SU-DHL-6 (cell line): ENCODE data around the gene CNOT1.

ENCODE experiments used
- H2AFZ ChIP-seq: fragments of 200-600 bp; sonication (generic); 2 replicates; pipeline ENCODE4 v1.6.1; 2014; ENCODE audit warnings: low read depth, mild to moderate bottlenecking, moderate library complexity, mixed read lengths, antibody characterized with exemption, low read length; ENCODE audit not compliant: severe bottlenecking
- H3F3A ChIP-seq: fragments of 200-600 bp; shearing (Covaris generic); 2 replicates; pipeline ENCODE4 v1.6.0; 2016; ENCODE audit warnings: antibody characterized with exemption, mild to moderate bottlenecking; ENCODE audit not compliant: insufficient read depth
- H3K27ac ChIP-seq: fragments of 200-600 bp; sonication (generic); 2 replicates; pipeline ENCODE4 v1.5.1; 2016; ENCODE audit warnings: low read depth, mild to moderate bottlenecking, low read length, moderate library complexity, mixed read lengths
- H3K27me3 ChIP-seq: fragments of 200-600 bp; sonication (generic), shearing (Covaris generic); 2 replicates; pipeline ENCODE4 v1.6.0; 2014; ENCODE audit warnings: mild to moderate bottlenecking, low read length
- H3K36me3 ChIP-seq: fragments of 200-600 bp; sonication (generic); 2 replicates; pipeline ENCODE4 v1.6.1; 2014; ENCODE audit warnings: mild to moderate bottlenecking, low read length, mixed read lengths
- H3K4me2 ChIP-seq: fragments of 300-600, 200-600 bp; shearing (Covaris generic), sonication (generic); 2 replicates; pipeline ENCODE4 v1.6.0; 2014; ENCODE audit warnings: low read length, low read depth, mild to moderate bottlenecking; ENCODE audit not compliant: poor library complexity, severe bottlenecking
- H3K4me3 ChIP-seq: fragments of 200-600 bp; sonication (generic); 2 replicates; pipeline ENCODE4 v1.5.1; 2014; ENCODE audit warnings: antibody characterized with exemption, low read length, mild to moderate bottlenecking, mixed read lengths; ENCODE audit not compliant: insufficient read depth, poor library complexity, severe bottlenecking
- H3K79me2 ChIP-seq: fragments of 200-600 bp; sonication (generic); 2 replicates; pipeline ENCODE4 v1.6.1; 2014; ENCODE audit warnings: mild to moderate bottlenecking, low read length, moderate library complexity; ENCODE audit not compliant: insufficient read depth
- H3K9ac ChIP-seq: fragments of 200-600 bp; sonication (generic); 2 replicates; pipeline ENCODE4 v1.7.0; 2014; ENCODE audit warnings: mild to moderate bottlenecking, low read length
- H3K9me2 ChIP-seq: fragments of 200-600 bp; sonication (generic); replicated peaks from 2 replicates; pipeline ENCODE4 v1.6.1; 2014; ENCODE audit warnings: low read length; ENCODE audit not compliant: insufficient read depth
- H3K9me3 ChIP-seq: fragments of 200-600 bp; sonication (generic); 2 replicates; pipeline ENCODE4 v1.6.1; 2014; ENCODE audit warnings: low read length, mixed read lengths; ENCODE audit not compliant: insufficient read depth
- H4K20me1 ChIP-seq: fragments of 200-600 bp; sonication (generic); 2 replicates; pipeline ENCODE4 v1.6.1; 2014; ENCODE audit warnings: low read depth, mild to moderate bottlenecking, antibody characterized with exemption, low read length, moderate library complexity, mixed read lengths
- EZH2phosphoT487 ChIP-seq: fragments of 200-600 bp; sonication (generic), shearing (Covaris generic); conservative IDR thresholded peaks from 2 replicates; pipeline ENCODE4 v1.6.1; 2018; ENCODE audit warnings: mild to moderate bottlenecking, antibody characterized with exemption, low read length, moderate library complexity, mixed read lengths
- TF ChIP-seq, protein P1 (sequence below): fragments of 200-600 bp; sonication (generic); IDR thresholded peaks from one replicate; pipeline ENCODE4 v1.5.1; 2017; ENCODE audit warnings: antibody characterized with exemption, mild to moderate bottlenecking, low read length, moderate library complexity; ENCODE audit not compliant: insufficient read depth, poor library complexity, severe bottlenecking

CNOT1 gene

DNA sequence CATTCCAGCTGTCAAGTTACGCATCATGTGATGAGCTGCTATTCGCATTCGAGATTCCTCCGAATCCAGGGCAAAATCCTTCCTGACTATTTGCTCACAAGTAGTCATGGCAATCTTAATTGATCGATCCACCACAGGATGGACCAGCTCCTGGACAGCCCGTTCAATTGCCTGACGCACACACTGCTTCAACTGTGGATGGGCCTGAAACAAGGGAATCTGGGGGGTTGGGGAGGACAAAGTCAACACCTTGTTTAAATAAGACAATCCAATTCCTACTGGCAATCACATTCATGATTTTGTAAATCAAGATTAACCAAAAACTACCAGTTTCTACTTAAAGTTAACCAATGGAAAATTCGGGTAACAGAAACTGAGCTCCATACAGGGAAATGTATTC, 85.9 kb downstream of the CNOT1 start:
- Histone ChIP-seq H3K27ac (no peak overlapping the region), H3K9ac (no peak overlapping the region), H3K36me3 (peaks cover 91% of the 10 kb centered on the region)

DNA sequence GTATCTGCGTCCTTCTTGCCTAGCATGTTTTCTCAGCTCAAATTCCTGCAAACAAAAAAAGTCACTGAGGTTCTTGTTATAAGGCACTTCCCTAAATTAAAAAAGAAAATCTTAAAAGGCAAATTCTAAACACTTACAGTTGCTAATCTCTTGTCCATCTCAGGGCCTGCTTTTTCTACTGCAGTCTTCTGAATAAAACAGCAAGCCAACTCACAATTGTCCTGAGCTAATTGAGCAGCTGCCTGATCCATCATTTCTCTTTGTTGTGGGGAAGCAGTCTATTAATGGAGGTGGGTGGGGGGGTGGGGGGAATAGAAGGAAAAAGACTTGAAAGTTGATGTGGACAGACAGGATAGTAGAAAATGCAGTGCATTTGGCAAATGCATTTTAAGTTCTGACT, 87.3 kb downstream of the CNOT1 start:
- Histone ChIP-seq H3K9me2 (no peaks in the 10 kb centered on the region), H3K4me3 (no peak overlapping the region), H3K36me3 (peaks cover 91% of the 10 kb centered on the region), H3K27me3 (no peaks in the 10 kb centered on the region), H3K27ac (no peak overlapping the region), H3K9ac (no peak overlapping the region), H3K4me2 (no peak overlapping the region), H3K79me2 (peaks cover 6% of the 10 kb centered on the region; the same call in 1 of the 2 replicates), H3K9me3 (no peaks in the 10 kb centered on the region), H4K20me1 (0 out of 2 replicates have a peak, but pooled peaks cover 5% of the 10 kb centered on the region), H3F3A (peaks cover 16% of the 10 kb centered on the region), H2AFZ (no peak overlapping the region)
- no peak for TF ChIP-seq EZH2phosphoT487
- TF ChIP-seq, protein P1, sequence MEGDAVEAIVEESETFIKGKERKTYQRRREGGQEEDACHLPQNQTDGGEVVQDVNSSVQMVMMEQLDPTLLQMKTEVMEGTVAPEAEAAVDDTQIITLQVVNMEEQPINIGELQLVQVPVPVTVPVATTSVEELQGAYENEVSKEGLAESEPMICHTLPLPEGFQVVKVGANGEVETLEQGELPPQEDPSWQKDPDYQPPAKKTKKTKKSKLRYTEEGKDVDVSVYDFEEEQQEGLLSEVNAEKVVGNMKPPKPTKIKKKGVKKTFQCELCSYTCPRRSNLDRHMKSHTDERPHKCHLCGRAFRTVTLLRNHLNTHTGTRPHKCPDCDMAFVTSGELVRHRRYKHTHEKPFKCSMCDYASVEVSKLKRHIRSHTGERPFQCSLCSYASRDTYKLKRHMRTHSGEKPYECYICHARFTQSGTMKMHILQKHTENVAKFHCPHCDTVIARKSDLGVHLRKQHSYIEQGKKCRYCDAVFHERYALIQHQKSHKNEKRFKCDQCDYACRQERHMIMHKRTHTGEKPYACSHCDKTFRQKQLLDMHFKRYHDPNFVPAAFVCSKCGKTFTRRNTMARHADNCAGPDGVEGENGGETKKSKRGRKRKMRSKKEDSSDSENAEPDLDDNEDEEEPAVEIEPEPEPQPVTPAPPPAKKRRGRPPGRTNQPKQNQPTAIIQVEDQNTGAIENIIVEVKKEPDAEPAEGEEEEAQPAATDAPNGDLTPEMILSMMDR = no peak

More for the DNA sequence above, 85.9 kb downstream of the CNOT1 start:
- Histone ChIP-seq H3K9me3 (no peaks in the 10 kb centered on the region), H2AFZ (no peak overlapping the region), H3K4me2 (no peak overlapping the region), H4K20me1 (0 out of 2 replicates have a peak, but pooled peaks cover 5% of the 10 kb centered on the region), H3K4me3 (no peak overlapping the region), H3K9me2 (no peaks in the 10 kb centered on the region), H3K79me2 (peaks cover 6% of the 10 kb centered on the region; the same call in 1 of the 2 replicates), H3F3A (peaks cover 13% of the 10 kb centered on the region), H3K27me3 (no peaks in the 10 kb centered on the region)
- TF ChIP-seq, protein P1 = no peak
- TF ChIP-seq EZH2phosphoT487 = no peak

DNA sequence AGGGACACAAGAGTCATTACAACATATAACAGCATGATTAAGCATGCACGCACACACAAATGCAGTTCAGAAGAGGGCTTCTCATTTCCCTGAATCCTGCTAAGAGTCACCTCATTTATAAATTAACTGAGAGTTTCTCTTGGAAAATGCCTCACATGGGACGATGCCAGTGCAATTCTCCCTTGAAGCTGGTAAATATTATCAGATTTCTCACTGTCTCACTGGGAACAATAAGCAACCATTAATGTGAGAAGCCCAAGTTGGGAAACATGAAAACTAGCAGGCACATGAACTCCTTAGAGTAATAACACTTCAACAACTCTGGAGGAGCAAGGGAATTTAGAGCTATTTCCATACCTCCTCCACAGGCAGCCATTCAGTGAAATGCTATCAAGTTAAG, 87.9 kb downstream of the CNOT1 start:
- no peak overlapping the region for H3K4me3 ChIP-seq

More for the DNA sequence above, 87.9 kb downstream of the CNOT1 start:
- TF ChIP-seq EZH2phosphoT487 = no peak
- TF ChIP-seq, protein P1 = no peak
- Histone ChIP-seq H3K9ac (no peak overlapping the region), H3K9me2 (no peaks in the 10 kb centered on the region), H3K4me2 (no peak overlapping the region), H3K27ac (no peak overlapping the region), H3K36me3 (peaks cover 87% of the 10 kb centered on the region), H3F3A (peaks cover 16% of the 10 kb centered on the region), H2AFZ (no peak overlapping the region), H3K79me2 (peaks cover 6% of the 10 kb centered on the region; the same call in 1 of the 2 replicates), H3K27me3 (no peaks in the 10 kb centered on the region), H4K20me1 (0 out of 2 replicates have a peak, but pooled peaks cover 5% of the 10 kb centered on the region), H3K9me3 (no peaks in the 10 kb centered on the region)
